ENCODE results near the gene DIP2C. TPM values are rescaled to one million over a fixed set of nuclear protein-coding genes. Genes with fewer than 3 reads are reported as not detected.

The DIP2C gene
- total and polyA plus RNA-seq, 2 experiments from 2014 or later, result 9.1 to 15.8 TPM

GRCh38 chr10:364267-364775 lies 325.1 kb downstream of the DIP2C start:
- peaks cover 5% of the 10 kb centered on the region for H3K4me1 ChIP-seq (ENCODE audit: low read depth)

DNA sequence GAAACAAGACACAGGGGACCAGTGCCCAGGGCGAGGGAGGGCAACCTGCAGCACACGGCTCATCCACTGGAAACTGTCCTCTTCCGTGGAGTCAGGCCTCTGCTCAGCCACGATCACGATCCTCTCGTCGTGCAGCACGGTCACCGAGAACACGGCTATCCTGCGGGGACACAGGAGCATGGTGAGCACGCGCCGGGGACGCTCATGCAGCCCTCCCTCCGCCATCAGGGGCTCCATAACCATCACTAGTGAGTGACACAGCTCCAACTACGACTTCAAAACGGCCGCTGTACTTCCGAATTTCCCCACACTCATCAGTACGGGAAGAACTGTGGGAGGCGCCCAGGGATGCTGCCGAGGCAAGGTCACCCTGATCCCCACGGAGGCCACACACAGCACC lies 326.3 kb downstream of the DIP2C start:
- H3K36me3 ChIP-seq, result peaks cover 3% of the 10 kb centered on the region
- no peak overlapping the region for H3K27ac ChIP-seq
- H3K27me3 ChIP-seq, result no peaks in the 10 kb centered on the region
- H3K9me3 ChIP-seq (ENCODE audit: low read depth), result no peaks in the 10 kb centered on the region
- no peak overlapping the region for H3K4me3 ChIP-seq
- TF ChIP-seq, protein P1, sequence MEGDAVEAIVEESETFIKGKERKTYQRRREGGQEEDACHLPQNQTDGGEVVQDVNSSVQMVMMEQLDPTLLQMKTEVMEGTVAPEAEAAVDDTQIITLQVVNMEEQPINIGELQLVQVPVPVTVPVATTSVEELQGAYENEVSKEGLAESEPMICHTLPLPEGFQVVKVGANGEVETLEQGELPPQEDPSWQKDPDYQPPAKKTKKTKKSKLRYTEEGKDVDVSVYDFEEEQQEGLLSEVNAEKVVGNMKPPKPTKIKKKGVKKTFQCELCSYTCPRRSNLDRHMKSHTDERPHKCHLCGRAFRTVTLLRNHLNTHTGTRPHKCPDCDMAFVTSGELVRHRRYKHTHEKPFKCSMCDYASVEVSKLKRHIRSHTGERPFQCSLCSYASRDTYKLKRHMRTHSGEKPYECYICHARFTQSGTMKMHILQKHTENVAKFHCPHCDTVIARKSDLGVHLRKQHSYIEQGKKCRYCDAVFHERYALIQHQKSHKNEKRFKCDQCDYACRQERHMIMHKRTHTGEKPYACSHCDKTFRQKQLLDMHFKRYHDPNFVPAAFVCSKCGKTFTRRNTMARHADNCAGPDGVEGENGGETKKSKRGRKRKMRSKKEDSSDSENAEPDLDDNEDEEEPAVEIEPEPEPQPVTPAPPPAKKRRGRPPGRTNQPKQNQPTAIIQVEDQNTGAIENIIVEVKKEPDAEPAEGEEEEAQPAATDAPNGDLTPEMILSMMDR (IDR thresholded peaks at IDR 0.05; ENCODE audit: low read depth, low read length), result no peak
- DNase-seq (ENCODE audit: low read depth in 1 of 2, low spot score in 1 of 2), result no peak
- H3K4me1 ChIP-seq (ENCODE audit: low read depth), result peaks cover 5% of the 10 kb centered on the region

More at GRCh38 chr10:364267-364775, 325.1 kb downstream of the DIP2C start:
- Histone ChIP-seq H3K27me3 (no peaks in the 10 kb centered on the region), H3K9me3 (ENCODE audit: low read depth) (no peaks in the 10 kb centered on the region), H3K27ac (no peak overlapping the region), H3K36me3 (peaks cover 3% of the 10 kb centered on the region), H3K4me3 (no peak overlapping the region)
- TF ChIP-seq, protein P1 (IDR thresholded peaks at IDR 0.05; ENCODE audit: low read depth, low read length), result no peak
- DNase-seq (ENCODE audit: low read depth in 1 of 2, low spot score in 1 of 2), result no peak

- Histone ChIP-seq H3K27me3 (no peaks in the 10 kb centered on the region), H3K9me3 (ENCODE audit: low read depth) (no peaks in the 10 kb centered on the region), H3K27ac (peak overlapping the region; percentile 41), H3K36me3 (no peaks in the 10 kb centered on the region), H3K4me1 (ENCODE audit: low read depth) (peaks cover 5% of the 10 kb centered on the region), H3K4me3 (no peak overlapping the region)
- TF ChIP-seq, protein P1 (IDR thresholded peaks at IDR 0.05; ENCODE audit: low read depth, low read length), result no peak
- DNase-seq (ENCODE audit: low read depth in 1 of 2, low spot score in 1 of 2), result peak; percentile 2 to 49
Measured at GRCh38 chr10:361203-362081, 328.0 kb downstream of the DIP2C start.

DNA sequence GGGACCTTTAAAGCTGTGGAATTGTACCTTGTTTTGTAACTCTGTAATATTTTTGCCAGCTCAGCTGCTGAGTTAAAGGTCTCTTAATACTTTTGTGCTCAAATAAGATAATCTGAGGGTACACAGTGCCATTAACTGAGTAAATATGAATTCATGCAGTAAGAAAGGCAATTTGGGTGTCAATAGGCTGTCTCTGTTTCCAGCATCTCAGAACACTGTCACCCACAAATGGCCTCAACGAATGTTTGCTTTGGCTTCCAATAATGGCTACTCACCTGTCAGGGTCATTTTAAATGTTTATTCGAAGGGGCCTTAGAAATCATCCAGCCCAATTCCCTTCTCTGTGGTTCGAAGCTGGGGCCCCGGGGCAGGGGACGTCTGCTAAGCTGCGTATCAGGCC lies 328.8 kb downstream of the DIP2C start:
- Histone ChIP-seq H3K4me1 (ENCODE audit: low read depth) (peaks cover 5% of the 10 kb centered on the region), H3K27ac (no peak overlapping the region), H3K36me3 (peaks cover 3% of the 10 kb centered on the region), H3K9me3 (ENCODE audit: low read depth) (no peaks in the 10 kb centered on the region), H3K27me3 (no peaks in the 10 kb centered on the region), H3K4me3 (no peak overlapping the region)
- TF ChIP-seq, protein P1 (IDR thresholded peaks at IDR 0.05; ENCODE audit: low read depth, low read length), result no peak
- DNase-seq (ENCODE audit: low read depth in 1 of 2, low spot score in 1 of 2), result no peak

DNA sequence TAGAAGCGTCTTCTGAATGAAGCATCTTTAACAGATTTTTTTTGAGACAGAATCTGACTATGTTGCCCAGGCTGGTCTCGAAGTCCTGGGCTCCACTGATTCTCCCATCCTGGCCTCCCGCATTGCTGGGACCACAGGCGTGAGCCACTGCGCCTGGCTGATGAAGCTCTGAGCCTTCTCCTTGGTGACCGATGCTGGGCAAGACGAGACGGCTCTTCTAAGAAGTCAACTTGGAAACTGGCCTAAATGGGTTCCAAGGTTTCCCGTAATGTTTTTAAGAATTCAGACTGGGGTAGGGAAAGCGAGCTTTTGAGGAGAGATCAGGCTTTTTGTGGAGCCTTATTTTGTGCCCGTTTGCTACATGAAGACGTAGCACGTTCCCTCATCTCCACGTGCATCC lies 329.7 kb downstream of the DIP2C start:
- Histone ChIP-seq H3K36me3 (peaks cover 9% of the 10 kb centered on the region), H3K4me1 (ENCODE audit: low read depth) (peaks cover 5% of the 10 kb centered on the region), H3K27ac (no peak overlapping the region), H3K4me3 (no peak overlapping the region), H3K9me3 (ENCODE audit: low read depth) (no peaks in the 10 kb centered on the region), H3K27me3 (no peaks in the 10 kb centered on the region)
- TF ChIP-seq, protein P1 (IDR thresholded peaks at IDR 0.05; ENCODE audit: low read depth, low read length), result no peak
- no peak for DNase-seq (ENCODE audit: low read depth in 1 of 2, low spot score in 1 of 2)
